CD14-positive monocyte (primary cell): ENCODE results near the gene CAMK1D. TPM values are rescaled to one million over a fixed set of nuclear protein-coding genes. Genes with fewer than 3 reads are reported as not detected.

ENCODE experiments used
- DNase-seq, 3 donors: peaks; one replicate each; pipeline ENCODE4 v3.0.0-alpha.2; 2011 to 2022
- H2AFZ ChIP-seq: 2 replicates; pipeline ENCODE4 v1.6.0; 2012; ENCODE audit warnings: mild to moderate bottlenecking, low read depth, low read length, inconsistent platforms; ENCODE audit not compliant: insufficient read depth, poor library complexity, severe bottlenecking
- H3K27ac ChIP-seq, 2 donors: 1 replicate in 1 of 2; 2 replicates in 1 of 2; pipeline ENCODE4 v1.5.1; 2012 to 2013; ENCODE audit warnings: low read length in 2 of 2, control low read depth in 1 of 2, inconsistent platforms in 1 of 2, low read depth in 1 of 2, mild to moderate bottlenecking in 1 of 2
- H3K27me3 ChIP-seq, 2 donors: one replicate each; pipeline versions ENCODE4 v1.6.0 to v1.6.1; 2011 to 2013; ENCODE audit warnings: low read length in 2 of 2; ENCODE audit not compliant: control insufficient read depth in 2 of 2, insufficient read depth in 2 of 2
- H3K36me3 ChIP-seq, 2 donors: replicated peaks in 1 of 2; 1 replicate in 1 of 2; 2 replicates in 1 of 2; pipeline versions ENCODE4 v1.5.1 to v1.6.1; 2012 to 2013; ENCODE audit warnings: low read length in 2 of 2, control low read depth in 1 of 2, inconsistent platforms in 1 of 2, mild to moderate bottlenecking in 1 of 2; ENCODE audit not compliant: insufficient read depth in 2 of 2, control insufficient read depth in 1 of 2
- H3K4me1 ChIP-seq, 2 donors: 1 replicate in 1 of 2; 2 replicates in 1 of 2; pipeline versions ENCODE4 v1.5.1 to v1.6.1; 2012 to 2013; ENCODE audit warnings: low read length in 2 of 2, control low read depth in 1 of 2, inconsistent platforms in 1 of 2, mild to moderate bottlenecking in 1 of 2, moderate library complexity in 1 of 2; ENCODE audit not compliant: insufficient read depth in 2 of 2, control insufficient read depth in 1 of 2
- H3K4me2 ChIP-seq: replicated peaks from 2 replicates; pipeline ENCODE3; 2012; ENCODE audit warnings: low read length, moderate library complexity, mild to moderate bottlenecking; ENCODE audit not compliant: poor library complexity, severe bottlenecking; ENCODE audit errors: extremely low read depth
- H3K4me3 ChIP-seq, 3 experiments: fragments of 200-600 bp in 1 of 3; sonication (generic) in 1 of 3; replicated peaks in 1 of 3; 1 replicate in 2 of 3; 2 replicates in 1 of 3; pipeline ENCODE4 v1.5.1; 2011 to 2013; ENCODE audit warnings: low read length in 3 of 3, mild to moderate bottlenecking in 3 of 3, control low read depth in 2 of 3, low read depth in 2 of 3, inconsistent platforms in 1 of 3, moderate library complexity in 1 of 3
- H3K79me2 ChIP-seq: 2 replicates; pipeline ENCODE4 v1.6.0; 2012; ENCODE audit warnings: mild to moderate bottlenecking, control low read depth, inconsistent platforms, low read length, moderate library complexity; ENCODE audit not compliant: insufficient read depth
- H3K9ac ChIP-seq: 2 replicates; pipeline ENCODE4 v1.6.0; 2017; ENCODE audit warnings: low read length, mild to moderate bottlenecking; ENCODE audit not compliant: insufficient read depth, poor library complexity, severe bottlenecking
- H3K9me3 ChIP-seq, 2 donors: replicated peaks in 1 of 2; 1 replicate in 1 of 2; 2 replicates in 1 of 2; pipeline versions ENCODE4 v1.5.1 to v1.6.1; 2012 to 2013; ENCODE audit warnings: low read length in 2 of 2, control low read depth in 1 of 2; ENCODE audit not compliant: control insufficient read depth in 1 of 2, insufficient read depth in 1 of 2
- H4K20me1 ChIP-seq: 2 replicates; pipeline ENCODE4 v1.6.0; 2012; ENCODE audit warnings: mild to moderate bottlenecking, low read length, control low read depth, moderate library complexity; ENCODE audit not compliant: insufficient read depth
- H3K27ac Mint-ChIP-seq, 7 donors: one replicate each; pipeline ENCODE4 v1.8.0; 2020; ENCODE audit warnings: mild to moderate bottlenecking in 7 of 7, mixed read lengths in 7 of 7, moderate library complexity in 6 of 7, inconsistent platforms in 2 of 7
- H3K27me3 Mint-ChIP-seq, 3 donors: one replicate each; pipeline ENCODE4 v1.8.0; 2021 to 2022; ENCODE audit warnings: low read depth in 3 of 3, mild to moderate bottlenecking in 3 of 3, mixed read lengths in 3 of 3, moderate library complexity in 3 of 3, inconsistent platforms in 1 of 3
- H3K36me3 Mint-ChIP-seq, 2 donors: one replicate each; pipeline ENCODE4 v1.8.0; 2020; ENCODE audit warnings: mixed read lengths in 2 of 2, inconsistent platforms in 1 of 2, mild to moderate bottlenecking in 1 of 2
- H3K4me1 Mint-ChIP-seq: one replicate; pipeline ENCODE4 v1.8.0; 2020; ENCODE audit warnings: mild to moderate bottlenecking, mixed read lengths
- H3K4me3 Mint-ChIP-seq, 2 donors: one replicate each; pipeline ENCODE4 v1.8.0; 2020; ENCODE audit warnings: mild to moderate bottlenecking in 2 of 2, mixed read lengths in 2 of 2, moderate library complexity in 1 of 2
- H3K9me3 Mint-ChIP-seq, 7 donors: one replicate each; pipeline ENCODE4 v1.8.0; 2020 to 2022; ENCODE audit warnings: mixed read lengths in 7 of 7, mild to moderate bottlenecking in 6 of 7, moderate library complexity in 6 of 7, inconsistent platforms in 2 of 7
- WGBS: methylation state at CpG from one replicate; pipeline ENCODE4 v1.1.5; 2013; ENCODE audit warnings: missing lambda C conversion rate; ENCODE audit not compliant: insufficient coverage; 5-methylcytosine and 5-hydroxymethylcytosine counted together
- intact Hi-C, 2 donors: fragments of 100-400 bp; cut with micrococcal nuclease; formaldehyde crosslinking; loops; one replicate each; pipeline versions ENCODE4 v1.15.0 to v1.15.1; 2023
- polyA plus RNA-seq, 3 donors: library from polyadenylated mRNA; depleted of rRNA in 1 of 3; unstranded in 2 of 3; stranded (reverse) in 1 of 3; fragments of 300-500 nt in 2 of 3; fragments of >200 nt in 1 of 3; fragmentation: Illumina TruSeq in 2 of 3; gene quantifications; 1 replicate in 2 of 3; 2 replicates in 1 of 3; pipeline ENCODE4 v1.2.3, GENCODE V29; 2012 to 2021
- small RNA-seq: library from RNA; depleted of rRNA; stranded (forward); fragments of <200 nt; gene quantifications from one replicate; pipeline ENCODE3, GENCODE V24; 2012; ENCODE audit warnings: low read depth; ENCODE audit not compliant: insufficient read length
- TF ChIP-seq, protein P1 (sequence below): fragments of 200-600 bp; IDR thresholded peaks from one replicate; pipeline ENCODE4 v1.8.0; 2022; ENCODE audit warnings: antibody characterized with exemption, mild to moderate bottlenecking

CAMK1D gene
- polyA plus RNA-seq, 3 donors: 6.7 to 11.8 (median 7.1) TPM

DNA sequence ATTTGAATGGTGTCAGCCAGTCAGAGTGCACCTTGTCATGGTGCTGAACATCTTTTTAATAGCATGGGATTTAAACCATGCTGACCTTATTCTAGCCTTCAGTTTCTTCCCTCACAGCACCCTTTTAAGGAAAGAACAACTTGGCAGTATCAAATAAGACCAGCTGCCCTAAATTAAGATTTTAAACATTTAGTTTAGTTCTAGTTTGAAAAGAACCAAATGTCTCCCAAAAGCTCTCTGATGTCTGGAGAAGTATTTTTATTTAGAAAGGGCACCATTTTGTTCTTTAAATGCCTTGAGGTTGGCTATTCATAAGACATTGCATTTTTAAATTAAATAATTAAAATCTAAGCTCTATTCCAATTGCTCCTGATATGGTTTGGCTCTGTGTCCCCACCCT, 531.1 kb downstream of the CAMK1D start:
- TF ChIP-seq, protein P1, sequence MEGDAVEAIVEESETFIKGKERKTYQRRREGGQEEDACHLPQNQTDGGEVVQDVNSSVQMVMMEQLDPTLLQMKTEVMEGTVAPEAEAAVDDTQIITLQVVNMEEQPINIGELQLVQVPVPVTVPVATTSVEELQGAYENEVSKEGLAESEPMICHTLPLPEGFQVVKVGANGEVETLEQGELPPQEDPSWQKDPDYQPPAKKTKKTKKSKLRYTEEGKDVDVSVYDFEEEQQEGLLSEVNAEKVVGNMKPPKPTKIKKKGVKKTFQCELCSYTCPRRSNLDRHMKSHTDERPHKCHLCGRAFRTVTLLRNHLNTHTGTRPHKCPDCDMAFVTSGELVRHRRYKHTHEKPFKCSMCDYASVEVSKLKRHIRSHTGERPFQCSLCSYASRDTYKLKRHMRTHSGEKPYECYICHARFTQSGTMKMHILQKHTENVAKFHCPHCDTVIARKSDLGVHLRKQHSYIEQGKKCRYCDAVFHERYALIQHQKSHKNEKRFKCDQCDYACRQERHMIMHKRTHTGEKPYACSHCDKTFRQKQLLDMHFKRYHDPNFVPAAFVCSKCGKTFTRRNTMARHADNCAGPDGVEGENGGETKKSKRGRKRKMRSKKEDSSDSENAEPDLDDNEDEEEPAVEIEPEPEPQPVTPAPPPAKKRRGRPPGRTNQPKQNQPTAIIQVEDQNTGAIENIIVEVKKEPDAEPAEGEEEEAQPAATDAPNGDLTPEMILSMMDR: no peak
- peaks cover 0 to 6% (median 4%) of the 10 kb centered on the region in 3 donors for H3K27me3 Mint-ChIP-seq
- Histone ChIP-seq H3K9ac (no peak overlapping the region), H3K79me2 (no peaks in the 10 kb centered on the region), H3K9me3 (peaks cover 0 to 3% of the 10 kb centered on the region in 2 donors), H3K27me3 (no peaks in the 10 kb centered on the region), H3K4me1 (no peaks in the 10 kb centered on the region), H3K4me3 (no peak overlapping the region), H3K27ac (no peak overlapping the region), H3K4me2 (no peak overlapping the region), H2AFZ (no peak overlapping the region), H4K20me1 (no peaks in the 10 kb centered on the region), H3K36me3 (no peaks in the 10 kb centered on the region)
- intact Hi-C loops: no loop called here
- H3K4me3 Mint-ChIP-seq: no peak overlapping the region
- peaks cover 3 to 17% (median 9%) of the 10 kb centered on the region in 7 donors for H3K9me3 Mint-ChIP-seq
- DNase-seq: no peak
- no peaks in the 10 kb centered on the region for H3K4me1 Mint-ChIP-seq
- H3K36me3 Mint-ChIP-seq: no peaks in the 10 kb centered on the region
- no peak overlapping the region for H3K27ac Mint-ChIP-seq

DNA sequence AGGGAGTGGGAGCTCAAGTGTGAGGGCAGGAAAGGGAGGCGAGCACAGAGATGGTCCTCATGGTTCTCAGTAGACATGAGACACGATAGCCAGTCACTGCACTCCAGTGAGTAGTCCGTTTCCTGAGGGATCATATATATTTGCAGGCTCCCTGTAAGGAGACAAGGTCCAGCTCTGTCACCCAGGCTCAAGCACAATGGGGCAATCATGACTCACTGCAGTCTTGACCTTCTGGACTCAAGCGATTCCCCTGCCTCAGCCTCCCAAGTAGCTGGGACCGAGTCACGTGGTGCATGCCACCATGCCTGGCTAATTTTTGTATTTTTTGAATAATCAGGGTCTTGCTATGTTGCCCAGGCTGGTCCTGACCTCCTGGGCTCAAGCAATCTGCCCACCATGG, 535.5 kb downstream of the CAMK1D start:
- intact Hi-C loops: no loop called here
- Mint-ChIP-seq H3K4me1 (no peaks in the 10 kb centered on the region), H3K27me3 (peaks cover 0 to 8% (median 0%) of the 10 kb centered on the region in 3 donors), H3K9me3 (peaks cover under 1 to 9% (median 4%) of the 10 kb centered on the region in 7 donors), H3K4me3 (no peak overlapping the region), H3K27ac (no peak overlapping the region), H3K36me3 (no peaks in the 10 kb centered on the region)
- no peaks in the 10 kb centered on the region for H3K4me1 ChIP-seq
- H3K4me2 ChIP-seq: no peak overlapping the region
- H4K20me1 ChIP-seq: no peaks in the 10 kb centered on the region
- no peaks in the 10 kb centered on the region for H3K36me3 ChIP-seq
- H3K27ac ChIP-seq: no peak overlapping the region
- H2AFZ ChIP-seq: no peak overlapping the region
- no peak overlapping the region for H3K9ac ChIP-seq
- no peaks in the 10 kb centered on the region for H3K79me2 ChIP-seq
- H3K9me3 ChIP-seq: no peaks in the 10 kb centered on the region
- WGBS: 92% methylated on average over 6 of the region's 6 CpGs
- TF ChIP-seq, protein P1: no peak
- no peak for DNase-seq
- H3K4me3 ChIP-seq: no peak overlapping the region
- no peaks in the 10 kb centered on the region for H3K27me3 ChIP-seq

Small RNAs within 50 kb of the gene (small RNA-seq; reads per million reads assigned to genes)
- gene MIR4480 (not detected), gene MIR548Q (not detected), gene RF00279 (not detected), gene RN7SL198P (not detected), gene RNU6ATAC39P (not detected)

Other genes with a start within 250 kb of the CAMK1D start
- gene SEC61A2, start 219.9 kb upstream of the CAMK1D start, polyA plus RNA-seq: 1 to 10 TPM in 1 of 3 donors, under 1 TPM in 2; 0.30 to 3.4 (median 0.98) TPM
- gene NUDT5, start 153.7 kb upstream of the CAMK1D start, polyA plus RNA-seq: 10 to 100 TPM; 28.3 to 51.1 (median 43.7) TPM
- 10 to 100 TPM; 38.2 to 78.7 (median 76.0) TPM for gene CDC123, start 153.4 kb upstream of the CAMK1D start, polyA plus RNA-seq